Measurements from ENCODE around the gene NBR1.

NBR1 gene

GRCh38 chr17:43216762-43217613, 46.0 kb downstream of the NBR1 start:
- Histone ChIP-seq H3K9me3 (no peaks in the 10 kb centered on the region), H3K4me1 (ENCODE audit: control insufficient read depth in 1 of 2, insufficient read depth in 1 of 2, low read depth in 1 of 2, low read length in 1 of 2) (peaks cover 18 to 20% of the 10 kb centered on the region in 2 experiments), H3K36me3 (peaks cover 73% of the 10 kb centered on the region), H3K4me3 (ENCODE audit: low read depth in 1 of 2, low read length in 1 of 2) (no peak overlapping the region), H3K27ac (no peak overlapping the region), H3K27me3 (no peaks in the 10 kb centered on the region)
- no peak for TF ChIP-seq CTCF (IDR thresholded peaks at IDR 0.05)

- Histone ChIP-seq H3K9me3 (no peaks in the 10 kb centered on the region), H3K27me3 (no peaks in the 10 kb centered on the region), H3K27ac (no peak overlapping the region), H3K36me3 (peaks cover 70% of the 10 kb centered on the region), H3K4me1 (ENCODE audit: control insufficient read depth in 1 of 2, insufficient read depth in 1 of 2, low read depth in 1 of 2, low read length in 1 of 2) (peaks cover 11 to 14% of the 10 kb centered on the region in 2 experiments), H3K4me3 (ENCODE audit: low read depth in 1 of 2, low read length in 1 of 2) (no peak overlapping the region)
- TF ChIP-seq CTCF (IDR thresholded peaks at IDR 0.05), result no peak
Observed at GRCh38 chr17:43217614-43218087, 46.6 kb downstream of the NBR1 start.

- no peak for TF ChIP-seq CTCF (IDR thresholded peaks at IDR 0.05)
- Histone ChIP-seq H3K27ac (no peak overlapping the region), H3K4me3 (ENCODE audit: low read depth in 1 of 2, low read length in 1 of 2) (no peak overlapping the region), H3K27me3 (no peaks in the 10 kb centered on the region), H3K4me1 (ENCODE audit: control insufficient read depth in 1 of 2, insufficient read depth in 1 of 2, low read depth in 1 of 2, low read length in 1 of 2) (peaks cover 6 to 9% of the 10 kb centered on the region in 2 experiments), H3K36me3 (peaks cover 65% of the 10 kb centered on the region), H3K9me3 (no peaks in the 10 kb centered on the region)
Observed at GRCh38 chr17:43219001-43219400, 48.0 kb downstream of the NBR1 start.

GRCh38 chr17:43219746-43220380, 48.8 kb downstream of the NBR1 start:
- Histone ChIP-seq H3K4me1 (ENCODE audit: control insufficient read depth in 1 of 2, insufficient read depth in 1 of 2, low read depth in 1 of 2, low read length in 1 of 2) (peaks cover 12 to 14% of the 10 kb centered on the region in 2 experiments), H3K9me3 (no peaks in the 10 kb centered on the region), H3K36me3 (peaks cover 67% of the 10 kb centered on the region), H3K27ac (no peak overlapping the region), H3K27me3 (no peaks in the 10 kb centered on the region), H3K4me3 (ENCODE audit: low read depth in 1 of 2, low read length in 1 of 2) (no peak overlapping the region)
- no peak for TF ChIP-seq CTCF (IDR thresholded peaks at IDR 0.05)

- Histone ChIP-seq H3K27me3 (no peaks in the 10 kb centered on the region), H3K36me3 (peaks cover 64% of the 10 kb centered on the region), H3K27ac (no peak overlapping the region), H3K9me3 (no peaks in the 10 kb centered on the region), H3K4me3 (ENCODE audit: low read depth in 1 of 2, low read length in 1 of 2) (no peak overlapping the region), H3K4me1 (ENCODE audit: control insufficient read depth in 1 of 2, insufficient read depth in 1 of 2, low read depth in 1 of 2, low read length in 1 of 2) (peaks cover 12 to 14% of the 10 kb centered on the region in 2 experiments)
- TF ChIP-seq CTCF (IDR thresholded peaks at IDR 0.05), result no peak
Observed at GRCh38 chr17:43220511-43221125, 49.6 kb downstream of the NBR1 start.
